Tongue (tissue), 2 donors: ENCODE data around the gene HOTAIR. TPM values are rescaled to one million over a fixed set of nuclear protein-coding genes. Genes with fewer than 3 reads are reported as not detected.
A peak's percentile ranks its signal among the peaks of the same experiment; 100 is the strongest.

Source experiments
- DNase-seq: peaks from one replicate; pipeline ENCODE4 v3.0.0-alpha.2; 2015
- total RNA-seq: library from RNA; depleted of rRNA; stranded (reverse); fragments of >200 nt; gene quantifications from one replicate; pipeline ENCODE4 v1.2.3, GENCODE V29; 2014

HOTAIR gene
- total RNA-seq, 1 donor from 2014 or later: not detected

DNA sequence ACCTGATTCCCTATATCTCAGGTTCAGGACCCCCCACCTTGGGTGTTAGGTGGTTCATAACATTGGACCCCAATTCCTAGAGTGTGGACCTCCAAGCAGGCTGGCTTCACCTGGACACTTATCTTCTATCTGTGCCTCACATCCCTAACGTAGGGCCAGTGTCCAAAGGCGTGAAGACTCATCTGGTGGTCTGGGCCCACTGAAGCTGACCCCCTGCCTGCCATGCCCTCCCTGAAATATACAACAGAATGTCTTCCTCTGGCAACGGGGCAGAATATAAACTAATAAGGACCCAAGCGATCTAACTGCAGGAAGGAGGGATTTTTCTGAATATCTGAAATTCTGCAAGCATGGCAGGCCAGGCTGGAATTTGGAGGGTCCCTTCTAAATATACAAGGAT is 30.5 kb downstream of the HOTAIR start:
- no peak for DNase-seq

DNA sequence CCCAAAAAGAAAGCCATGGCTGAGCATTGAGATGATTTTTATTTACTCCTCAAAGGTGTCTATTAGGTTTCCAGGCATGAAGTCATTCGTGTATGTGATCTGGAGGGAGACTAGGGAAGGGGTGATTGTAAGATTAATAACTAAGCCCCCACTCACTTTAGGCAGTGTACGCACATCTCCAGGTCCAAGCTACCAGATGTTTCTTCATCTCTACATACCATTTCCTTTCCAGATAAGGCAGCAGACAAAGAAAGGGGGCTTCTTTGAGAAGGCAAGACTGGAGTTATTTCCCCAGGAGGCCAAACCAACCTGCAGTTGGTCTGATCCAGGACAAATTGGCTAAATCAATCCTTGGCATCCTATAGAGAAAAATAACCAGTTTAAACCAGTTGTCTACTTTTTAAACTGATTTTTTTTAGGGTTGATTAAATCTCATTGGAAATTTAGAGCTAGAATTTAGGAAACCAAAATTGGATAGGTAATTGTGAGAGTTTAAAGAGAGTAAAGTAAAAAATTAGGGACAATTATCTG is 32.2 kb downstream of the HOTAIR start:
- no peak for DNase-seq

DNA sequence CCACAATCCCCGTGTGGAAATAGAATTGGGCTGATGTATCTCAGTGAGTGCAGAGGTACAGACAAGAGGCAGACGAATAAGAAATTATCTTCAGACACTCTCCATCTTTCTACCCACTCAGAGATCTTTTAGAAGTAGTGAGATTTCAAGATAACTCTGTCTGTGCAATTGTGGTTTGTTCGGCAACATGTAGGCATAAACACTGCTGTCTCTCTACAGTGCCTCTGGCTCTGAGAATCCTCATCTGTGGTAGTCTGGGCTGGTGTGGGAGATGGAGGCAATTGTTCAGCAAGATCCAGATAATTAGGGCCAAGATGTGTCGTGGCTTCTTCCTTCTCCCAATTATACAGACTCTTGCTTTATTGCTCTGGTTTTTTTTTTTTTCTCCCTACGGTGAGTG is 33.0 kb downstream of the HOTAIR start:
- no peak for DNase-seq

DNA sequence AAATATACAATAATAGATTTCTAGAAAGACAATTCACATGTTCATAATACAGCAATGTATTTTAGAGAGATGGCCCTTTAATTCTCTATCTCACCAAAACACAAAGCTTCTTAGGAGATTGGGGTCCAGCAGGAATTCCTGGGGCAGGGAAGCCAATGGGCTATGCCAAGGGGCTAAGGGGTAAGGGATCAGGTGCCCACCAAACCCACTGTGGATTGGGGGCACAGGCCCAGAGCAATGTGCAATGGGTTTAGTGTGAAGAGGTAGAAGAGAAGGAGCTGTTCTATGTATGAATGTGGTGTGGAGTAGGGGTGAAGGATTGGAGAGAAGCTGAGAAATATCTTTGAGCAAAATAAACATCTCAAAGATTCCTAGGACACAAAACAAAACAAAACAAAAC is 33.6 kb downstream of the HOTAIR start:
- DNase-seq: no peak

DNA sequence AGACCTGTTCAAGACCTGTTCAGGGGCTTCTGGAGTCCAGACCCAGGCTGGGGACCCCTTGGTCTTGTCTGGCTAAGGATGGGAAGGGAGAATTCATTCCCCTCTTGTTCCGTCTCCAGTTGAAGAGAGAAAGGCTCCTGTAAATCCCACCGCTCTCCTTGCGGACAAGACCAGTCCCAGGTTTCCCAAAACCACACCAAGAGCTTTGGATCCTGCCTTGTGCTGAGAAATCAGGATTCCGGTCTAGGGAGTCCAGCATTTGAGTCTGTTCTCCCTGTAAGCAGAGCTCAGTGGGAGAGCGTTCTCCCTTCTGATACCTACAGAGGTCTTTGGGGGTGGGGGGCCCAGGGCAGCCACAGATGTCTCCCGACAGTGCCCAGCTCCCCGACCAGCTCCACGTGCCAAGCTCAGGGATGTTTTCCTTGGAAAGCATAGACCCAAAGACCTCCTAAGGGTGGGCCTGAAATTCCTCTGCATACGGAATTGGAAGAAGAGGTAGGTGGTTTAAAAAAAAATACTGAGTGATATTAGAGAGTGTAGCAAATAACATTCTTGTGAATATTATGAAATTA is 34.2 kb downstream of the HOTAIR start:
- DNase-seq: no peak

DNA sequence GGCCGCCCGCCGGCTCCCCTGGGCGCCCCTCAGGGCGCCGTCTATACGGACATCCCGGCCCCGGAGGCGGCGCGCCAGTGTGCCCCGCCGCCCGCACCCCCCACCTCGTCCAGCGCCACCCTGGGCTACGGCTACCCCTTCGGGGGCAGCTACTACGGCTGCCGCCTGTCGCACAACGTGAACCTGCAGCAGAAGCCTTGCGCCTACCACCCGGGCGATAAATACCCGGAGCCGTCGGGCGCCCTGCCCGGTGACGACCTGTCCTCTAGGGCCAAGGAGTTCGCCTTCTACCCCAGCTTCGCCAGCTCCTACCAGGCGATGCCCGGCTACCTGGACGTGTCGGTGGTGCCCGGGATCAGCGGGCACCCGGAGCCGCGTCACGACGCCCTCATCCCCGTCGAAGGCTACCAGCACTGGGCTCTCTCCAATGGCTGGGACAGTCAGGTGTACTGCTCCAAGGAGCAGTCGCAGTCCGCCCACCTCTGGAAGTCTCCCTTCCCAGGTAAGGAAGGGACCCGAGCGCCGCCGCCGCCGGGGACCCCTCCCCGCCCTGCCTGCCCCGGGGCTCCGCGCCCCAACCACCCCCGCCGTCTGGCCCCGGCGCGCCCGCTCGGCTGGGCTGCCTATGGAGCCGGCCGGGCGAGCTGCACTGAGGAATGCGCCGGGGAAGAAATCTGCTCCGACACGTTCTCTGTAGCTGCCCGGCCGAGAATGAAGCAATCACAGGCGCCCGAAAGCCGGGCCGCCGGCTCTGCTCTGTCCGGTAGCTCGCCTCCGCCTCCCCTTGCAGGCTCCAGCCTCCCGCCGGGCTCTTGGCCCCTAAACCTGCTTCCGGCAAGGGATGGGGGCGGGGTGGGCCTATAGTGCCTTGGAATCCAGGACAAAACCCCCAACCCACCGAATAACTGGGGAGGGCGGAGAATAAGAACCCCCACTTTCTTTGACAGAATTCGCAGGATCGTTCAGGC is 35.3 kb downstream of the HOTAIR start:
- DNase-seq: no peak

DNA sequence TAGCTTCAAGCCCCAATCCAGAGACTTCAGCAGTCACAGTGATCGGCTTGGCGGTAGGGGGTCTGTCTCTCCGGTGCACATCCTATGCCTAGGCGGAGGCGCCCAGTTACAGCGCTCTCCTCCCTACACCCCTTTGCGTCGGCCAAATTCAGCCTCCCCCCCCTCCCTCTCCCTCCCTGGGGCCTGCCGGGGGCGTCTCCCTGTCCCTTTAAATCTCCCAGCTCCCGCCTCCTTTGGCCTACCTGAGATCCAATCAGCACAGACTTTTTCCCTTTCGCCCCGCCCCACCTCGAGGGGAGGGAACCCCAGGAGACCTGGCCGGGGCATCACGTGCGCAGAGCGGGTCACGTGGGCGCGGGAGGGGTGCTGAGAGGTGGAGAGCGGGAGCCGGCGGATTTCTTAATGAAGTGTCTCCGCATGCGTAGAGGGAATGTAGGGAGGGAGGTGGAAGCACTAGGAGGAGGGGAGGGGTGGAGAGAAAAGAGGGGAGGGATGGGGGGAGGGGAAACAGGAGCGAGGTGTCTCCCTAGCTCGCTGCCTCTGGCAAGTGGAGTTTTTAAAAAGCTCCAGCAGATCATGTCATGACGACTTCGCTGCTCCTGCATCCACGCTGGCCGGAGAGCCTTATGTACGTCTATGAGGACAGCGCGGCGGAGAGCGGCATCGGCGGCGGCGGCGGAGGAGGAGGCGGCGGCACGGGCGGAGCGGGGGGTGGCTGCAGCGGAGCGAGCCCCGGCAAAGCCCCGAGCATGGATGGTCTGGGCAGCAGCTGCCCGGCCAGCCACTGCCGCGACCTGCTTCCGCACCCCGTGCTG is 36.2 kb downstream of the HOTAIR start, which contains the start of gene HOXC13:
Gene HOXC13 (plus strand): TSS at position 506 of the 815 bp plus-strand sequence. CDS start 76 bp downstream, at position 582.
- peak; percentile 59 for DNase-seq

DNA sequence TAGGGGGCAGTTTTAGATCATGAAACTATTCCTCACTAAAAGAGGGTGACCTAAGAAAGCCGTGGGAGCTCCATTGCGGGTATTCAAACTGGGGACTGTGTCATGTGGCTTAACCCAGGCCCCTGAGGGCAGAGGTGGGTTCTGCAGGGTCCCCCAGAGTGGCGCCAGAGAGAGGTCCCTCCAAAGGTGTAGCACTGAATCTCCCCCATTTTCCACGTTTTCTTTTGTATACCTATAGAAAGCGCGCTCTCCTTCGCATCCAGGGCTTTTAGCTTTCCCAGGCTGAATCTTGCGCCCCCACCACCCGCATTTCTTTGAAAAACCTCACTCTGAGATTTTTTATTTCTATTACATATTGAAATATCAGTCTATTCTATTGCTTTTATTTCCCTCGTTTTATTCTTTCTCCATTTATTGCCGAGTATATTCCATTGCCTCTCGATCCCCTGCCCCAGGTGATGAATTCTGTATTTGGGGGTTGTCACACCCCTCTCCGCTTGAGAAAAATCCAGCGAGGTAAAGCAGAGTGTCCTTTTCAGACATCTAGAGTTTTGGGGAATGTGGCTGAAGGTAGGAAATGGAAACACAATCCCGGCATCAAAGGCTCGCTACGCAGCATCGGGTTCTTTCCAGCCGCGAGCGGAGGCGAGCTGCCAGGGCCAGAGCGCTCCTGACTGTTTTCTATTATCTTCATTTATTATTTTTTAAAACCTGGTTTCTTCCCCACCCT is 37.0 kb downstream of the HOTAIR start:
- no peak for DNase-seq

DNA sequence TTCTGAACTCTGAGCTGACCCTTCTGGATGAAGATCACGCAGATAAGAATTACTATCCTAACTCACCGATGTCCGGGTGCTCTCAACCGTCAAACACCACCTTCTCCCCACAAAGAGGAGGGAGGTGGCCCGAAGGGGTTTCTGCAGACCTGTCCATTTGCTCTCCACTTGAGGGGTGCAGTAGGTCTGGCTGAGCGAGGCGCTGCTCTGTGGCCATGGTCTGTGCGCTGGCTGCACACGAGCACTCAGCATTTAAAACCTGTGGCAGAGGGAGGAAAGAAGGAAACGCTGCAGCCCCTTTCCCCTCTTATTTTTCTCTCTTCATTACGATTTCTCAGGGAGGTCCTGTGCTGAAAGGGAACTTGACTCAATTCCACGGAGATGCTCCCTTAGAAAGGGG is 37.7 kb downstream of the HOTAIR start:
- no peak for DNase-seq

DNA sequence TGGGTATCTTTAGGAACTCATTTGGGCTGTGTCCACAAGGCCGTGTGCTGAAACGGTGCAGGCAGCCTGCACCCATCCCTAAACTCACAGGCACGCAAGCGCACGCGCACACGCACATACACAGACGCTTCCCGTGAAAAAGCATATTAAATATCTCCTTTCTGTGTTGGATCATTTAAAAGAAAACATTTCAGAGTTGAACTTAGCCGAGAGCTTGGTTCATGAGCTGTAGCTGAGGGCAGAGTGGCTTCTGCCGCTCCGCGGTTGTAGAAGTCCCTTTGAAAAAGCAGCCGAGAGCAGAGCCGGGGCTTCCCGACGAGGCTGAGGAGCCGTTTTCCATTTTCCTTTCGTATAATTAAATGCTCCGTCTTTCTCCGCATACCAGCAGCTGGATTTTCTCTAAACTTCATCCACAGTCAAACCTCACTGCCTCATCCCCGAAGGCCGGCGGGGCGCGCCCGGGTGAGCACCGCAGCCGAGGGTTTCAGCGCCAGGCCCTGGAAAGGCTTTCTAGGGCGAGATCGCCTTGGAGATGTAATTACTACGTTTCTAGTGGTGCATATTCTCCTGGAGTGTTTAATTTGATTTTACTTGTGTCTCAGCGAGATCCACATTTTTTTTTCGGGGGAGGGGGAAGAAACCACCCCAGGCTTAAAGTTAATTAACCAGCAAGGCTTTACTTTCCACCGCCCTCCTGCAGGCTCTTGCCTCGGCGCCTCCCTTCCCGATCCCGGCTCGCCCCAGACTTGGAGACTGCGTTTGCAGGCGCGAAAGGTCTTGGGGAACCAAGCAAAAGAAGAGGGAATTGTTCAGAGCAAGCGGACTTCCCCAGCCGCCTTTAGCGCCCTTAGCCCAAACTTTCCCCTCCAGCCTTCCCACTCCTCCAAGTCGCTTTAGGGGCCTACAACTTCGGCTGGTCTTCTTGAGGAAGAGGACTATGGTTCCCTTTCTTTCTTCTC is 39.1 kb downstream of the HOTAIR start:
- DNase-seq: no peak

DNA sequence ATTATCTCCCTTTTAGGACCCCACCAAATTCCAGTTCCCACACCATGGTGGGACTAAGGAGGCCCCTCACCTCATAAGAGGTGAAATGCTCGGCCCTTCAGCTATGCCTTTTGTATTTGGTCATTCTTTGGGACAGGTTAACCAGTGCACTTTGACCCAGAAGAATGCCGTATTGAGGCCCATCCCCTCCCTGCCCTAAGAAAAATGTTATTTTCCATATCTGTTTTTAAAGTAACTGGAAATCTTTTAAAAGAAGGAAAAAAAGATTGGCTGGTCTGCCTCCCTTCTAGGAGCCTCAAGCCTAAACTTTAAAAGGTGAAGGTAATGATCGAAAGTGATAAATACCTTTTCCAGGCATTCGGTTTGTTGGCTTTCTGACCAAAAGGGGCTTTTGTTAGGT is 41.8 kb downstream of the HOTAIR start:
- no peak for DNase-seq

DNA sequence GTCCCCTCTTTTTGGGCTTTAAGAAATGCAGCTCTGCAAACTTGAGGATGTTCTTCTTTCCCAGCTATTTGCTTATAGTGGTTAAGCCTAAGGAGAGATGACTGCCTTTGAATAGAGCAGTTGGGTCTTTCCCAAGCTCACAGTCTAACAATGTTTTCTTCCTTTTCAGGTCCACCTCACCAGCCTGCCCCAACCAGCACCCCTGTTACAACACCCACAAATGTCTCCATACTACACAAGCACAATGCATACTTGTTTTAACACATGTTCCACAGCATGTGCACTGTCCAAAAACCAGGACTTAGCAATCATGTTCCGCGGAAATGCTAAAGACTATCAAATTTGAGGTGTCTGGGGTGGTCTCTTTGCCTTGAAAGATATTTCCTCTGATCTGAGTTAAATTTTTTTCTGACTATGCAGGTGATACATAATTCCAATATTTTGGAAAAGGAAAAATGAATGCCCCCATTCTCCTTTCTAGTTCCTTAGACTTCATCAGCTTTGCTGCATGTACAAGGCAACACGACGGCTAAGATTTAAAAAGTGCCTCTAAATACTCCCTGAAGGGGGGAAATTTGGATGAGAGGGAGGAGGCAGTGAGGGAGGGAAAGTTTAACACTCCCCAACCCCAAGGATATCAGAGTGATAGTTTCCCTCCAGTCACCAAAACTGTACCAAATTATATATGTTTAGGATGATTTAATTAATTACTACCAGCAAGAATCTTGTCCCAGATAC is 42.7 kb downstream of the HOTAIR start:
- no peak for DNase-seq

DNA sequence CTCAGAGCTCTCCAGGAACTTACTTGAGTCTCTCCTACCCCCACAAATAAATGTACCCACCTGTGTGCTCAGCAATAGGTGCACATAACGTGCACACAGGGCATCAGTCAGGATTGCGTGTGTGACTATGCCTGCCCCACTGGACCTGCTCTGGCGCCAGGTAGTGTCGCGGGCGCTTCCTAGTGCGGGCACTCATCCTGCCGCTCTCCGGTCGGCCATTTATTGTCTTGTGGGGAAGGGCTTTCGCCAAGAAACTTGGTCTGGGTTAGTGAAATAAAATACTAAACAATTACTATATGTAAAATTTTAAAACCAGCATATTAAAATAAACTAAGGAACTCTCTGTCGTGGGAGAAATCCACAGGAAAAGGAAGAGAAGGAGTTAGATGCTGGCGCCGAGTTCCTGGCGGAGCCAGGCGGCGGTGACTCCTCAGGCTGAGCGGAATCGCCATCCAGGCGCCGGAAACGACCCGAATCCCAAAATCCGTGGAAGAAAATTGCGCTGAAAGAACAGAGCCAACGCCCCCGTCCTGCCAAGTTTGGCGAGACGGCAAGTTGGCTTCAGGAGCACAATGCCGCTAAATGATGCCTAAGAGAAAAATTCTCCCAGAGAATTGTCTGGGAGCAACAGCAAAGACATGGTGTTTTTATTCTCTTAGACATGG is 44.0 kb downstream of the HOTAIR start:
- DNase-seq: no peak

DNA sequence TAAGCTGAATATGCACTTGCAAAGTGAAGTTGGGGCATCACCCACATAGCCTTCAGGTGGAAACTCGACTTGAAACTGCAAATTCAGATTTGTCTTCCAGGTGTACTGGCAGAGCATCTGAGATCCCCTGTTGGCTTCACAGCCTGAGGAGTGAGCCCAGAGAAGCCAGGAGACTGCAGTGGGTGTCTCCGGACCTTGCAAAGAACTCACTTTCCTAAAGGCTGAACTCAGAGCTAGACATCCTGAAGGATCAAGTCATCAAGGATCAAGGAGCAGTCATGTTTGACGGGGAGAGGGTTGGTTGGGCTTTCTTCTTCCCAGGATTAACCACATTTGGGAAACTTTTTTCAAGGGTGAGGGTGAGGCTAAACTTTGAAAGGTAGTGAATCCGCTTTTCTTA is 45.2 kb downstream of the HOTAIR start:
- DNase-seq: no peak

DNA sequence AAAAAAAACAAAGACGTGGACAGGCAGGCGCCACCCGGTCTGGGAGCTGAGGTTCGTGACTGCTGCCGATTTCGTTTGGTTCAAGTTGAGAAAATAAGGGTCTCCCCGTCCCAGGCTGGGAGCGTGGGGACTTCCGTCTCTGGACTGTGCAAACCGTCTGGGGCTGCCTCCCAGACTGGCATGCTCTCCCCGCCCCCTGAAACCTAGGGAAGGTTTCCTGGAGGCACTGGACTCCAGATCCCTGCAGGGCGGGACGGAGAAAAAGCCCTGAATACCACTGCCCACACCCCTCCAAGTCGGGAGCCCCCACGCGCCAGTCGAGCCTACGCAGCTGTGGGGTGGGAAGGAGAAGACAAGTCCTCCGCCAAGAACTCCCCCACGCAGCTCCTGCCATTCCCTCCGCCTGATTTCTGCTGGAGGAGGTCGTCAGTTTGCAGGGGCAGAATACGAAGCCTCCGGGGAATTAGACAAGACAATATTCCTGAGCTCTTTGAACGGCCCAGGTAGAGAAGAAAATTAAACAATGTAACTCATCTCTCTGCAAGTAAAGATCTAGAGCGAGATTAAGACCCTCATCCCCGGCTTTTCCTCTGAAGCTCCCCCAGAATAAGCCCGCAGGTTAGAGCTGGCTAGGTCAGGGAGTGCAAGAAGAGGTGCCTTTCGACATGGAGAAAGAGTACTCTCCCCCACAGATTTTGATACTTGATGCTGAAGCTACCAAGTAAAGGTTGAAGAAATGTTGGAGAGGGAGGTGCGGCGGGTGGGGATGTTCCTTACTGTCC is 46.5 kb downstream of the HOTAIR start:
- no peak for DNase-seq

DNA sequence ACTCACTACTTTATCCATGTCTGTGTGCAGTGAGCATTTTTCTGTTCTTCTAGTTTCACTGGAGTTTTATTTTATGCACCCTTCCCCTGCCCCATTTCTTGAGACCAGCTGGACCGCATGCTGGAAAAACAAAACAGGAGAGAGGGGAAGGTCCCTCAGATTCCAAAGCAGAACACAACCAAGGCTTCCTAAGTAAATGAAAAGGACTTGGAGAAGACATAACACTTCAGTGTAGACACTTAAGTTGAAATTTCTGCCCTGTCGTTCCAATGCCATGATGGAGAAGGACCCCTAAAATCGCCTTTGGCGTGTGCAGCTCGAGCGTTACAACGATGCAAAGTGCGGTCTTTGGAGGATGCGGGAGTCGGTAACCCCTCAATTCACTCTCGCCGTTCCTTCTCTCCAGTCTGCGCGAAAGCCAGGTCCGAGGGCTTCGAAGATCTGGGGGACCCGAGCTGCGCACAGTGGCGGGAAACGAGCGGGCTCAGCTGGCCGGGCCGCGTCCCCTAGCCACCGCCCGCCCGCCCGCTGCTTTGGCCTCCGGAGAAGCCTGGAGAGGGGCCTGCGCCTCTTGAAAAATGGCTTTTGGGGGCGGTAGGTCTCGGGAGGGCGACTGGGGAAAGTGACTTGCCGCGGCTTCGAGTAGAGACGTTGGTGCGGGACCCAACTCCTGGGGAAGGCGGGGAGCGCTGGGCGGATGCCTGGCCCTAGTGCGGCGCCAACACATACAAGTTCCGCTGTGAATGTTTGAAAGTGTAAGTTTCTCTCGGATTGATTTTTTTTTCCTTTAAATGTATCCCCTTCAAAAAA is 47.3 kb downstream of the HOTAIR start:
- no peak for DNase-seq
